WTC11 (cell line): ENCODE results near the gene REEP3. TPM values are rescaled to one million over a fixed set of nuclear protein-coding genes. Genes with fewer than 3 reads are reported as not detected.

Experiments
- ATAC-seq: fragments of 200-7000 bp; cut with Tn5 transposase; 2 replicates; pipeline ENCODE4 v1.10.0; 2021; ENCODE audit warnings: mild to moderate bottlenecking, moderate library complexity
- CTCF ChIA-PET: fragments of 300-600 bp; sonication (Branson Sonifier 250); formaldehyde crosslinking; loops from one replicate; lab custom pipeline; 2021; ENCODE audit warnings: antibody characterized with exemption; lab: Charles Lee
- POLR2A ChIA-PET: fragments of 350-600 bp; sonication (Branson Sonifier 250); formaldehyde crosslinking; loops from one replicate; lab custom pipeline; 2021; ENCODE audit warnings: antibody characterized with exemption; lab: Charles Lee
- DNase-seq: peaks from one replicate; pipeline ENCODE4 v3.0.0; 2021; ENCODE audit warnings: low spot score
- H3K27ac Mint-ChIP-seq: 2 replicates; pipeline ENCODE4 v1.8.0; 2021; ENCODE audit warnings: mixed read lengths
- H3K27me3 Mint-ChIP-seq: 2 replicates; pipeline ENCODE4 v1.8.0; 2021; ENCODE audit warnings: low read depth, mild to moderate bottlenecking, moderate library complexity, mixed read lengths
- H3K36me3 Mint-ChIP-seq: 2 replicates; pipeline ENCODE4 v1.8.0; 2021; ENCODE audit warnings: mixed read lengths
- H3K4me1 Mint-ChIP-seq: 2 replicates; pipeline ENCODE4 v1.8.0; 2022; ENCODE audit warnings: mixed read lengths
- H3K4me3 Mint-ChIP-seq: 2 replicates; pipeline ENCODE4 v1.8.0; 2021; ENCODE audit warnings: mild to moderate bottlenecking, moderate library complexity, mixed read lengths
- H3K9me3 Mint-ChIP-seq: 2 replicates; pipeline ENCODE4 v1.8.0; 2021; ENCODE audit warnings: mixed read lengths
- ATF3 ChIP-seq: sonication (generic); formaldehyde crosslinking; conservative IDR thresholded peaks from 2 replicates; pipeline ENCODE4 v1.8.1; 2022; ENCODE audit warnings: mild to moderate bottlenecking, missing genetic modification reagents
- E2F4 ChIP-seq: sonication (generic); formaldehyde crosslinking; IDR thresholded peaks from 2 replicates; pipeline ENCODE4 v1.8.1; 2022; ENCODE audit warnings: low read depth, mild to moderate bottlenecking, moderate library complexity, missing genetic modification reagents, borderline replicate concordance
- FOXK1 ChIP-seq: sonication (generic); formaldehyde crosslinking; IDR thresholded peaks from 2 replicates; pipeline ENCODE4 v1.8.0; 2022; ENCODE audit warnings: mild to moderate bottlenecking, moderate library complexity, missing genetic modification reagents
- HMGXB4 ChIP-seq: sonication (generic); formaldehyde crosslinking; IDR thresholded peaks from 2 replicates; pipeline ENCODE4 v1.8.1; 2023; ENCODE audit warnings: mild to moderate bottlenecking, moderate library complexity, missing genetic modification reagents
- IRF1 ChIP-seq: sonication (generic); formaldehyde crosslinking; IDR thresholded peaks from 2 replicates; pipeline ENCODE4 v1.8.0; 2023; ENCODE audit warnings: missing genetic modification reagents
- MAX ChIP-seq: sonication (generic); formaldehyde crosslinking; IDR thresholded peaks from 2 replicates; pipeline ENCODE4 v1.8.0; 2022; ENCODE audit warnings: mild to moderate bottlenecking, missing genetic modification reagents
- NFYB ChIP-seq: sonication (generic); formaldehyde crosslinking; conservative IDR thresholded peaks from 2 replicates; pipeline ENCODE4 v1.8.0; 2022; ENCODE audit warnings: low read depth, missing genetic modification reagents
- OVOL2 ChIP-seq: fragments of 250-450 bp; sonication (Bioruptor Pico); IDR thresholded peaks from 2 replicates; pipeline ENCODE4 v1.9.0; 2021; ENCODE audit warnings: mild to moderate bottlenecking, borderline replicate concordance
- SMAD3 ChIP-seq: sonication (generic); formaldehyde crosslinking; IDR thresholded peaks from 2 replicates; pipeline ENCODE4 v1.8.0; 2022; ENCODE audit warnings: missing genetic modification reagents, mild to moderate bottlenecking, borderline replicate concordance
- STAT6 ChIP-seq: sonication (generic); formaldehyde crosslinking; conservative IDR thresholded peaks from 2 replicates; pipeline ENCODE4 v1.8.1; 2023; ENCODE audit warnings: mild to moderate bottlenecking, low read depth, missing genetic modification reagents, moderate library complexity
- TCF7 ChIP-seq: sonication (generic); formaldehyde crosslinking; IDR thresholded peaks from 2 replicates; pipeline ENCODE4 v1.8.0; 2022; ENCODE audit warnings: mild to moderate bottlenecking, low read depth, missing genetic modification reagents, moderate library complexity
- TP53 ChIP-seq: sonication (generic); formaldehyde crosslinking; IDR thresholded peaks from 2 replicates; pipeline ENCODE4 v1.8.1; 2023; ENCODE audit warnings: mild to moderate bottlenecking, missing genetic modification reagents
- USF2 ChIP-seq: sonication (generic); formaldehyde crosslinking; IDR thresholded peaks from 2 replicates; pipeline ENCODE4 v1.8.1; 2023; ENCODE audit warnings: mild to moderate bottlenecking, missing genetic modification reagents, moderate library complexity
- ZBTB21 ChIP-seq: sonication (generic); formaldehyde crosslinking; IDR thresholded peaks from 2 replicates; pipeline ENCODE4 v1.8.1; 2023; ENCODE audit warnings: mild to moderate bottlenecking, missing genetic modification reagents, borderline replicate concordance
- ZMAT4 ChIP-seq: fragments of 250-450 bp; sonication (Bioruptor Pico); IDR thresholded peaks from 2 replicates; pipeline ENCODE4 v1.9.0; 2021; ENCODE audit warnings: mild to moderate bottlenecking
- ZNF121 ChIP-seq: sonication (generic); formaldehyde crosslinking; IDR thresholded peaks from 2 replicates; pipeline ENCODE4 v1.8.0; 2023; ENCODE audit warnings: missing genetic modification reagents
- ZNF138 ChIP-seq: sonication (generic); formaldehyde crosslinking; conservative IDR thresholded peaks from 2 replicates; pipeline ENCODE4 v1.8.1; 2022; ENCODE audit warnings: mild to moderate bottlenecking, moderate library complexity, missing genetic modification reagents
- ZNF396 ChIP-seq: fragments of 250-450 bp; sonication (Bioruptor Pico); IDR thresholded peaks from 2 replicates; pipeline ENCODE4 v1.8.0; 2021; ENCODE audit warnings: mild to moderate bottlenecking, moderate library complexity, borderline replicate concordance
- ZNF671 ChIP-seq: fragments of 250-450 bp; sonication (Bioruptor Pico); IDR thresholded peaks from 2 replicates; pipeline ENCODE4 v1.8.0; 2021; ENCODE audit warnings: mild to moderate bottlenecking
- total RNA-seq: library from RNA; stranded (reverse); gene quantifications from 3 replicates; pipeline ENCODE4 v1.2.3, GENCODE V29; 2021

REEP3 gene
- total RNA-seq, 1 experiment from 2014 or later = 18.5 TPM

GRCh38 chr10:63493004-63493403, 28.2 kb upstream of the REEP3 start:
- peak overlapping the region; percentile 78 for H3K27ac Mint-ChIP-seq
- TF ChIP-seq ZNF671 (CRISPR knock-in tag) (no peak), USF2 (no peak), OVOL2 (CRISPR knock-in tag) (no peak), ATF3 (CRISPR knock-in tag) (no peak), STAT6 (CRISPR knock-in tag) (no peak), ZNF121 (no peak)
- TF ChIP-seq, all 79 proteins: peak for 0
- peaks cover 14% of the 10 kb centered on the region for H3K36me3 Mint-ChIP-seq
- ChIA-PET CTCF (no interaction called here), POLR2A (no interaction called here)
- ATAC-seq (no peak), DNase-seq (no peak)
- H3K27me3 Mint-ChIP-seq = no peaks in the 10 kb centered on the region
- peaks cover 8% of the 10 kb centered on the region for H3K9me3 Mint-ChIP-seq
- peaks cover 17% of the 10 kb centered on the region for H3K4me1 Mint-ChIP-seq
- H3K4me3 Mint-ChIP-seq = no peak overlapping the region

GRCh38 chr10:63494951-63495350, 26.2 kb upstream of the REEP3 start:
- H3K36me3 Mint-ChIP-seq = peaks cover 13% of the 10 kb centered on the region
- no peak for TF ChIP-seq ZNF138
- no peak for TF ChIP-seq TCF7 (CRISPR knock-in tag)
- TF ChIP-seq SMAD3 (CRISPR knock-in tag) = no peak
- TF ChIP-seq ZNF396 (CRISPR knock-in tag) = no peak
- TF ChIP-seq HMGXB4 (CRISPR knock-in tag) = no peak
- no peak for TF ChIP-seq IRF1 (CRISPR knock-in tag)
- TF ChIP-seq MAX (CRISPR knock-in tag) = no peak
- TF ChIP-seq TP53 (CRISPR knock-in tag) = no peak
- no peak for TF ChIP-seq FOXK1 (CRISPR knock-in tag)
- no peak for TF ChIP-seq E2F4 (CRISPR knock-in tag)
- no peak for TF ChIP-seq NFYB (CRISPR knock-in tag)
- TF ChIP-seq ZBTB21 = no peak
- no peak for TF ChIP-seq USF2
- no peak for TF ChIP-seq ZMAT4 (CRISPR knock-in tag)
- no peak for TF ChIP-seq STAT6 (CRISPR knock-in tag)
- H3K27me3 Mint-ChIP-seq = no peaks in the 10 kb centered on the region
- DNase-seq (no peak), ATAC-seq (0 out of 2 replicates have a peak, but pooled peaks have one; percentile 18)
- H3K9me3 Mint-ChIP-seq = peaks cover 7% of the 10 kb centered on the region
- H3K4me3 Mint-ChIP-seq = no peak overlapping the region
- ChIA-PET POLR2A (no interaction called here), CTCF (no interaction called here)
- H3K27ac Mint-ChIP-seq = peak overlapping the region; percentile 28; the same call in 1 of the 2 replicates
- H3K4me1 Mint-ChIP-seq = peaks cover 17% of the 10 kb centered on the region
